ENCODE measurements around the gene ATP23. TPM values are rescaled to one million over a fixed set of nuclear protein-coding genes. Genes with fewer than 3 reads are reported as not detected.

ATP23 gene
- total RNA-seq, 1 experiment from 2014 or later = 12.8 TPM

- CTCF ChIA-PET = no interaction called here
- BruUV-seq (replicated peaks) = no TSS peak
Observed at GRCh38 chr12:57965766-57966165, 24.4 kb downstream of the ATP23 start.

GRCh38 chr12:57966536-57966935, 25.2 kb downstream of the ATP23 start:
- H3K4me1 Mint-ChIP-seq (ENCODE audit: low read depth, unreplicated experiment) = no peaks in the 10 kb centered on the region
- no peak for DNase-seq
- no peak for TF ChIP-seq CTCF (IDR thresholded peaks at IDR 0.05; ENCODE audit: unreplicated experiment)
- CTCF ChIA-PET = no interaction called here
- no peak overlapping the region for H3K4me3 Mint-ChIP-seq (ENCODE audit: low read depth, unreplicated experiment)
- no peak overlapping the region for H3K27ac Mint-ChIP-seq (ENCODE audit: unreplicated experiment)
- no peaks in the 10 kb centered on the region for H3K27me3 Mint-ChIP-seq (ENCODE audit: unreplicated experiment)
- no peaks in the 10 kb centered on the region for H3K36me3 Mint-ChIP-seq (ENCODE audit: insufficient read depth, unreplicated experiment)
- H3K9me3 Mint-ChIP-seq (ENCODE audit: low read depth, unreplicated experiment) = peaks cover 9% of the 10 kb centered on the region
- intact Hi-C loops (cut with micrococcal nuclease; ENCODE audit: unreplicated experiment) = no loop called here
- BruUV-seq (replicated peaks) = no TSS peak

More at GRCh38 chr12:57965766-57966165, 24.4 kb downstream of the ATP23 start:
- no peak for TF ChIP-seq CTCF (IDR thresholded peaks at IDR 0.05; ENCODE audit: unreplicated experiment)
- intact Hi-C loops (cut with micrococcal nuclease; ENCODE audit: unreplicated experiment) = no loop called here
- peak overlapping the region; percentile 12 for H3K4me3 Mint-ChIP-seq (ENCODE audit: low read depth, unreplicated experiment)
- no peak for DNase-seq
- no peaks in the 10 kb centered on the region for H3K4me1 Mint-ChIP-seq (ENCODE audit: low read depth, unreplicated experiment)
- no peaks in the 10 kb centered on the region for H3K36me3 Mint-ChIP-seq (ENCODE audit: insufficient read depth, unreplicated experiment)
- peaks cover 14% of the 10 kb centered on the region for H3K9me3 Mint-ChIP-seq (ENCODE audit: low read depth, unreplicated experiment)
- no peak overlapping the region for H3K27ac Mint-ChIP-seq (ENCODE audit: unreplicated experiment)
- H3K27me3 Mint-ChIP-seq (ENCODE audit: unreplicated experiment) = no peaks in the 10 kb centered on the region

DNA sequence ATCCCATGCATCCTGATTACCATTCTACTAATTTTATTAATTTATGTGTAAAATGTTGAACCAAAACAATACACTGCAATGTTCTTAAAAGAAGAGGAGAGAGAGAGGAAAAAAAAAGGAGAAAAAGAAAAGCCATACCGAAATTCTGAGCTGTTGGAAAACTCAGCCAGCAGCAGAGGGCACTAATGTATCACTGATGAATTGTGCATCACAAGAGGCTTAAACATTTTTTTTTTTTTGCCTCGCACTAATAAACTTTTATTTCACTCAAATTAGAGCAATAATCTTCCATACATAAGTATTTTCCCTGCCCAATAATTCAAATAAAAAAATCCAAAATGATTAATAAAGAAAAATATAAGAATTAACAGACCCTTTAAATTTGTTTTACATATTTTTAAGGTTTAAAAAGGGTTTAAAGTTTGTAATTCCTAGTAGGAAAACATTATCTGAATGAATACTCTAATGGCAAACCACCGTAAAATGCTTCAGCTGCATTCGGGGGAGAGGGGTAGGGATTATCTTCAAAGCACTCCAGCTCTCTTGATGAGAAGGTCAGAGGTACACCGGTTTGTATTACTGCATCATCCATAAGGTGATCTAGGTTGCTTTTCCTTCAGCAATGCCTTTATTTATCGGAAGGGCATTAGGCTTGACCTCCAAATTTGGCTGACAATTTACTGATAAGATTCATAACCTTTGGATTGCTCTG, 41.9 kb downstream of the ATP23 start:
- intact Hi-C loops (cut with micrococcal nuclease; ENCODE audit: unreplicated experiment) = loop anchor here (1.0 to 5.0 kb wide), 6 partner anchors 319 to 1167 kb away; no protein-coding TSS in a partner anchor

GRCh38 chr12:57983858-57984505, 42.6 kb downstream of the ATP23 start:
- H3K27ac Mint-ChIP-seq (ENCODE audit: unreplicated experiment) = no peak overlapping the region
- no peak for DNase-seq
- no TSS peak for BruUV-seq (replicated peaks)
- H3K27me3 Mint-ChIP-seq (ENCODE audit: unreplicated experiment) = no peaks in the 10 kb centered on the region
- H3K9me3 Mint-ChIP-seq (ENCODE audit: low read depth, unreplicated experiment) = peaks cover 5% of the 10 kb centered on the region
- CTCF ChIA-PET = interaction anchor here (0.5 to 1.8 kb wide), 4 partner anchors 26 to 557 kb away, joined by 3 to 10 read pairs (median 4); no protein-coding TSS in a partner anchor
- peaks cover 14% of the 10 kb centered on the region for H3K4me1 Mint-ChIP-seq (ENCODE audit: low read depth, unreplicated experiment)
- intact Hi-C loops (cut with micrococcal nuclease; ENCODE audit: unreplicated experiment) = loop anchor here (1.0 to 5.0 kb wide), 6 partner anchors 318 to 1167 kb away; no protein-coding TSS in a partner anchor
- peaks cover 4% of the 10 kb centered on the region for H3K36me3 Mint-ChIP-seq (ENCODE audit: insufficient read depth, unreplicated experiment)
- no peak for TF ChIP-seq CTCF (IDR thresholded peaks at IDR 0.05; ENCODE audit: unreplicated experiment)
- no peak overlapping the region for H3K4me3 Mint-ChIP-seq (ENCODE audit: low read depth, unreplicated experiment)

More for the DNA sequence above, 41.9 kb downstream of the ATP23 start:
- Mint-ChIP-seq H3K4me3 (ENCODE audit: low read depth, unreplicated experiment) (no peak overlapping the region), H3K9me3 (ENCODE audit: low read depth, unreplicated experiment) (peaks cover 3% of the 10 kb centered on the region), H3K4me1 (ENCODE audit: low read depth, unreplicated experiment) (peaks cover 14% of the 10 kb centered on the region), H3K36me3 (ENCODE audit: insufficient read depth, unreplicated experiment) (peaks cover 4% of the 10 kb centered on the region), H3K27ac (ENCODE audit: unreplicated experiment) (no peak overlapping the region), H3K27me3 (ENCODE audit: unreplicated experiment) (no peaks in the 10 kb centered on the region)
- CTCF ChIA-PET = interaction anchor here (0.5 to 1.8 kb wide), 9 partner anchors 9 to 1391 kb away, joined by 3 to 10 read pairs (median 4); no protein-coding TSS in a partner anchor
- no TSS peak for BruUV-seq (replicated peaks)
- DNase-seq = peak; percentile 67
- TF ChIP-seq CTCF (IDR thresholded peaks at IDR 0.05; ENCODE audit: unreplicated experiment) = peak; percentile 63
